NCI-H128 (cell line): ENCODE data around the gene CGB8.
"Not testable (repeated sequence)": the region's sequence is repeated elsewhere in the genome, so short reads cannot be mapped to it uniquely, and the experiment has no call there.

ENCODE experiments used
- DNase-seq: peaks from one replicate; lab custom pipeline; 2025; ENCODE audit not compliant: unreplicated experiment; lab: John Stamatoyannopoulos, UW

CGB8 gene

GRCh38 chr19:49031642-49032301, 17.1 kb downstream of the CGB8 start, which contains the start of gene CGB2:
Gene CGB2, plus strand, starts transcription at chr19:49031890. Its CDS starts 206 bp downstream, at chr19:49032096.
- DNase-seq, result not testable (repeated sequence)

DNA sequence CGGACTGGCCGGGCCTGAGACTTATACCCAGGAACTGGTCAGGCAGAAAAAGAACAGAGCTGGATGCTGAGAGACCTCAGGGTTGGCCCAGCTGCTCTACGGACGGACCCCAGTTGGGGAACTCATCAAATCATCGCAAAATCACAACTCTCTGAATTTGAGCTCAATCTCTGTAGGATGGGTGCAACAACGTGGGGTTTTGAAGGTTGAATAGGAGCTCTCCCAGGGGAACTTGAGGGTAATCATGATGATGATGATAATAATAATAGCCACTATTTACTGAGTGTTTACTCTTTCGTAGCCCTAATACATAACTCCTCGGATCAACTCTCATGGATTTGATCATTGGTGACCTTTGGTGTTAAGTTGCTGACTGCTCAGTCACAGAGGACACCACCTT, 18.6 kb downstream of the CGB8 start:
- not testable (repeated sequence) for DNase-seq

GRCh38 chr19:49029749-49030148, 19.2 kb downstream of the CGB8 start:
- DNase-seq, result not testable (repeated sequence)

- not testable (repeated sequence) for DNase-seq
Measured at GRCh38 chr19:49028686-49029085, 20.2 kb downstream of the CGB8 start.

DNA sequence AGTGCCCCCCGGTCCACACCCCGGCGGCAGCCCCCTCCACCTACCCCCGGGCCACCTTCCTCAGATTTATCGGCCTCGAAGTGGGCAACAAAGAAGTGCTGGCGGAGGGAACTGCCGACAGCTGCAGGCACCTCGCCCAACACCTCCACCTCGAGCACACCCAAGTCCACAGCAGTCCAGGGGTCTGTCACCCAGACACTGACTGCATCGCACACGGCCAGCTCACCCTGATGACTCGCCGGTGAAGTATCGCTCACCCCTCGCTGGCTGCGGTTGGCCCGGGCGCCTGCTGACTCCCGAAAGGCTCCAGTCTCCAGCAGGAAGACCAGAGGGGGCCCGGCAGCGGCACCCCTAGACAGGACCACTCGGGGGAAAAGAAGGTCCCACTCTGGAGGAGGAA, 23.3 kb downstream of the CGB8 start:
- DNase-seq, result not testable (repeated sequence)

GRCh38 chr19:49025088-49025487, 23.8 kb downstream of the CGB8 start:
- not testable (repeated sequence) for DNase-seq

- not testable (repeated sequence) for DNase-seq
Measured at GRCh38 chr19:49024233-49024632, 24.7 kb downstream of the CGB8 start, which contains the start of gene CGB3. Gene CGB3, minus strand, starts transcription at chr19:49024333. Its CDS starts 362 bp downstream, at chr19:49023971.

GRCh38 chr19:49022116-49022515, 26.8 kb downstream of the CGB8 start:
- no peak for DNase-seq

DNA sequence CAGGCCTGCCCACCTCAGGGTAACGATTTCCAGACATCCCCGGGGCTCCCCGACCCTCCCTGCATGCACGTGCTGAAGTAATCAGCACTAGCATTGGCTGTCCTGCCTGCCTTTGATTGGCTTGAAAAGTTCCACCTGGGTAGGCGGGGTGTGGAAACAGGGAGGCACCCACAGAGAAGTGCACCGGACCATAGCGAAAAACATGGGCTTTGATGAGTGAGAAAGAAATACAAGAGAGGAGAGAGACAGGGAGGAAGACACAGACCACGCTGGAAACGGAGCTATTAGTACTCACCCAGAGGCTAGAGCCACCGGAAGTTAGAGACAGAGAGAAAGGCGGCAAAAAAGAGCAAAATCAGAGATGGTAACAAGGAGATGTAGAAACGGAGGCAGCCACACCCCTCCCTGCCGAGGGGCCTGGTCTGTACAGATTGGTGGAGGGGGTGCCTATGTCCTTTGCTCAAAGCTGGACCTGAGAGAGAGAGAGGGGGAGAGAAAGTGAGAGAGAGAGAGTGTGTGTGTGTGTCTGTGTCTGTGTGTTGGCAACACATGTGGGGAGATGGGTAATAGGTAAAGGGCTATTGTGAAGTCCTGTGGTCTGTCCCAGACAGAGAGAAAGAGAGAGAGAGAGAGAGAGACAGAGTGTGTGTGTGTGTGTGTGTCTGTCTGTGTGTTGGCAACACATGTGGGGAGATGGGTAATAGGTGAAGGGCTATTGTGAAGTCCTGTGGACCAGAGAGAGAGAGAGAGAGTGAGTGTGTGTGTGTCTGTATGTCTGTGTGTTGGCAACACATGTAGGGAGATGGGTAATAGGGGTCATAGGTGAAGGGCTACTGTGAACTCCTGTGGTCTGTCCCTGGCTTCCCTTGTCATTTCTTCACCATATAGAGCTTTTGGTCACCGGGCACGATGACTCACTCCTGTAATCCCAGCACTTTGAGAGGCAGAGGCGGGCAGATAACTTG, 27.7 kb downstream of the CGB8 start:
- no peak for DNase-seq

DNA sequence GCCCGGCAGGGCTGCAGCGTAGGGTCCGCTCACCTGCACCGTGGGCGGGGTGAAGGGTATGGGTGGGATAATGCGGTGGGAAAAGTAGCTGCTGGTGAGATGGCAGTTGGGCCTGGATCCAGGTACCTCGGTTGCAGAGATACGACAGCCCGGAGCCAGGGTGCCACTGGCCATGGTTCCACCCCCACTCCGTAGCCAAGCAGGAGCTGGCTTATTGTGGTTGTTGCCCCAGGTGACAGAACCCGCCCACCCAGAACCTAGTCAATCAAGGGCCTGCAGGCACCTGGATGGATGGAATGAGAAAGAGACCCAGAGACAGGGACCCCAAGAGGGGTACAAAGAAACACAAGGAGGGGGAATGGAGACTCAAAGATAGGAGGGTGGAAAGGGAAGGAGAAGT, 28.6 kb downstream of the CGB8 start:
- no peak for DNase-seq

DNA sequence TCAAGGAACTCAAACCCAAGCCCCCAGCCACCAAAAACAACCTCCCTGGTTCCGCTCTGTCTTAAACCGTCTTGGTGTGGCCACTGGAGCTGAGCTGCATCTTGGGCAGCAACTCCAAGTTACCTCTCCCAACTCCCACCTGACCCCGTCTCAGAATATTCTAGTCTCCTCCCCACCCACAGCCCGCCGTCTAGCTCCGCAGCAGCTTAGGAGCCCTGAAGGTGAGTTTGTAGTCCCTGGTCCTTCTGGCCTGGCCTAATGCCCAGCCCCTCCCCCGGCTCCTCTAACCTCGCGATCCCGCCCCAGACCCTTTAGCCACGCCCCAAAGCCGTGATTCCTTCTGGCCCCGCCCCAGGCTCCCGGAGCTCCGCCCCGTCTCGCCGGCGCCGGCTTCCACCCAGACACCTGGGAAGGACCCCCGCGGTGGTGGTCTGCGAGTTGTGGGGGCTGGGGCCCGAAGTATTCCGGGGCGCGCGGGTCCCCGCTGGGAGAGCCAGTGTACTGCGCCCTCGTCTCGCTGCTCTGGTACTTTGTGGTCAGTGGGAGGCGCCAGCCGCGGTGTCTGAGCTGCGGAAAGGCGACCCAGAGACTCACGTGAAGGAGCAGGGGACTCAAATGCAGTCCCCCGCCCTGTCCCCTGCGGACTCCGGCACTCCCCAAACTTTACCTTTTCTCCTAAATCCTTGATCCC, 29.5 kb downstream of the CGB8 start:
- no peak for DNase-seq

- DNase-seq, result not testable (repeated sequence)
Measured at GRCh38 chr19:49018388-49019241, 30.3 kb downstream of the CGB8 start.

DNA sequence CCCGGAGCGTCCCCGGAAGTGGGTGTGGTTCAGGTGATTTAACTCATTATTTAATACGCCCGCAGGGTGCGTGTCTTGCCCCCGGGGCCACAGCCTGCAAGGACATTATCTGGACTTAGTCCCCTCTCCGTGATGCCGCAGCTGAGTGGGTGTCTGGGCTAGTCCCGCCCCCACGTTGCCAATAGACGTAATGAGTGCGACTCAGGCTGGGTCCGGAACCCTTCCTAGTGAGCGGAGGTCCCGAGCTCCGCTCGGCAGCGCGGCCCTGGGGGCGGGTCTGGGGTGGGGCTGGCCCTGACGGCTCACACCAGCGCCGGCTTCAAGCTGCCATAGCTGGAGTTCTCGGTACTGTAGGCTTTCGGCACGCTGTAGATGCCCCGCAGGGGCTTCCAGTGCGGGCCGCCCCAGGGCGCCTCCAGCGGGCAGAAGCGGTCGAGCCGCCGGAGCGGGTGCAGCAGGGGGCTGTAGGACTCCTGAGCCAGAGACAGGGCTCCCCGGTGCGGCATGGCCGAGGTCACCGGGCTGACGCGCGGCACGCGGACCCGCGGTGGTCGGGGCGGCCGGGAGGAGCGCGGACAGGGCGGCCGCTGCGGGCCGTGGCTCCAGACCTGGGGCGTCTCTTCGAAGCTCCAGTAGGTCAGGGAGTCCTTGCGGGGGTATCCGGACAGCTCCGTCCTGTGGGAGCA, 31.1 kb downstream of the CGB8 start:
- no peak for DNase-seq

DNA sequence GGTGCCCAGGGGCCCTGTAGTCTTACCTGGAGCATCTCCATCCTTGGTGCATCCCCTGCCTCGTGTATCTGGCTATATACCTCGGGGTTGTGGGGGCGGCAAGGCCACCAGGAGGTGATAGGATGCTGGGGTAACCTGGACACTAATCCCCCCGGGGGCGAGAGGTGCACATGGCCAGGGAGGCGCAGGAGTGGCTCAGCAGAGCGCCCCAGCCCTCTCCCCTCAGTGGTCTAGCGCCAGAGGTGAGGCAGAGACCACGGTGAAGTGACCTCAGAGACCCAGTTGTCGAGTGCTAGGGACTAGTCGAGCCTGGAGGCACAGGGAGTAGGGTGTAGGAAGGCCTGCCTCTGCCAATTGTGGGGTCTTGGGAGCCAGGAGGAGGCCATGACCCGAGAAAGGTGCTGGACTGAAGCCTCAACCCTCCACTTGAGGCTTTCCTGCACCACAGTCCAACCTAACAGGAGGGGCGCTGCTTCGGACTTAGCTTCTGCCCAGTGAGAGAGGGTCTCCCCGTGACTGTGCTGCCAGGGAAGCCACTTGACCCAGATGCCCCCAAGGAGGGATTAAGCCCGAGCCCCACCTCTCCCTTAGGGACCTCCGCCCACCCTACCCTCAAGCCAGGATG, 31.8 kb downstream of the CGB8 start, which contains the start of gene LHB:
LHB (minus strand) TSS at position 51 of the 625 bp plus-strand sequence; CDS start at position 41, 10 bp downstream.
- DNase-seq, result no peak

- no peak for DNase-seq
Measured at GRCh38 chr19:49016067-49016839, 32.7 kb downstream of the CGB8 start.

GRCh38 chr19:49014870-49015255, 34.0 kb downstream of the CGB8 start:
- no peak for DNase-seq

DNA sequence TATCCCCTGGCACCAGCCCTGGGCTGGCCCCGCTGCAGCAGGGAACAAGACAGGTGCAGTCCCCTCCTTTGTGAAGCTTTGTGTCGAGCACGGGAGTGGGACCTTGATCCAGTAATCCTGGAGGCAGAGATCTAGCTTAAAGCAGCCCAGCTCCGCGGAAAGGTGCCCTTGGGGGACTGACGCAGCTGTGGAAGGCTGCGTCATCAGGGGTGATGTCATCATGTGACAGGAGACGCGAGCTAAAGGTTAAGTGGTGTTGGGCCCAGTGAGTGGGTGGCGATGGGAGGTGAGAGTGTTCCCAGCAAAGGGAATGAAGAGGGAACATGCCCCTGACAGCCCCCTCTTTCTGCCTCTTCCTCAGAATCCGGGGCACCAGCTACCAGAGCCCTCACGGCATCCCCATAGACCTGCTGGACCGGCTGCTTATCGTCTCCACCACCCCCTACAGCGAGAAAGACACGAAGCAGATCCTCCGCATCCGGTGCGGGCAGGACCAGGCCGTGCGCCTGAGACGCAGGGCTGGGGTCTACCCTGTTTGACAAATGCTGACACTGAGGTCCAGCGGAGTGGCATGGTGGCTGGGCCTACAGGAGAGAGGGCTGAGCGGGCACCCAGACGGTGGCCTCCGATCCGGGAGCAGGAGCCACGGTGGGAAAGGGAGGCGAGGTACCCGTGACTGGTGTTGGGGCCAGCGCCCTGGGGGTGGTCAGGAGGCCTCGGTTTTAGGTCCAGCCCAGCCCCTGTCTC, 34.6 kb downstream of the CGB8 start:
- DNase-seq, result no peak

GRCh38 chr19:49011194-49011593, 37.7 kb downstream of the CGB8 start:
- DNase-seq, result no peak
